Chondrocyte (in vitro differentiated cells): ENCODE measurements around the gene POU2AF3. TPM values are rescaled to one million over a fixed set of nuclear protein-coding genes. Genes with fewer than 3 reads are reported as not detected.
"Not testable (repeated sequence)": the region's sequence is repeated elsewhere in the genome, so short reads cannot be mapped to it uniquely, and the experiment has no call there.

Experiments
- DNase-seq: peaks from one replicate; pipeline ENCODE4 v3.0.0; 2021; ENCODE audit warnings: mixed read lengths, low spot score
- H3K27ac Mint-ChIP-seq: one replicate; pipeline ENCODE4 v1.8.0; 2021; ENCODE audit warnings: mild to moderate bottlenecking, moderate library complexity, mixed read lengths; ENCODE audit not compliant: unreplicated experiment
- H3K27me3 Mint-ChIP-seq: 2 replicates; pipeline ENCODE4 v1.8.0; 2021; ENCODE audit warnings: low read depth, mixed read lengths
- H3K36me3 Mint-ChIP-seq: 2 replicates; pipeline ENCODE4 v1.8.0; 2021; ENCODE audit warnings: low read depth, mixed read lengths
- H3K4me1 Mint-ChIP-seq: 2 replicates; pipeline ENCODE4 v1.8.0; 2021; ENCODE audit warnings: low read depth, mild to moderate bottlenecking, mixed read lengths
- H3K4me3 Mint-ChIP-seq: one replicate; pipeline ENCODE4 v1.8.0; 2021; ENCODE audit warnings: mild to moderate bottlenecking, moderate library complexity, mixed read lengths; ENCODE audit not compliant: unreplicated experiment
- H3K9me3 Mint-ChIP-seq: 2 replicates; pipeline ENCODE4 v1.8.0; 2021; ENCODE audit warnings: low read depth, mixed read lengths
- total RNA-seq: library from RNA; stranded (reverse); gene quantifications from 3 replicates; pipeline ENCODE4 v1.2.1, GENCODE V29; 2021
- TF ChIP-seq, protein P1 (sequence below): fragments of 200-600 bp; sonication (generic); IDR thresholded peaks from 2 replicates; pipeline ENCODE4 v1.5.0; 2021; ENCODE audit warnings: antibody characterized with exemption, mild to moderate bottlenecking, moderate library complexity

POU2AF3 gene
- total RNA-seq, 1 donor from 2014 or later, result not detected

DNA sequence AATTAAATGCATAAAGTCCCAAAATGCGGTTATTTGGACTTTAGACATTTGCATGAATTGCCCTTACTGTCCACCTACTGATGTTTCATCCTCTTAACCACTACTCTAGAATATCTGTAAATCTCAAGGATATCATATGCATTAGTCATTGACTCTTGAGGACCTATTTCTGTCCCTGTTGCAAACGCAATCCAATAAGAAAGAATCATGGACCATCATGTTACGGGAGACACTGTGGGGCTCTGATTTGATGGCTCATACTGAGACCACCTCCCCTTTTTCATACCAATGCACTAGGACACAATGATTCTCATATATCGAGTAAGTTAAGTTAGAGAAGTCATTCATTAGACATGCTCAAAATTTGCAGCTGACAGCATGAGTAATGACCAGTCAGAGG is 38.5 kb upstream of the POU2AF3 start:
- Mint-ChIP-seq H3K4me3 (no peak overlapping the region), H3K27me3 (peaks cover 28% of the 10 kb centered on the region)
- DNase-seq, result no peak

DNA sequence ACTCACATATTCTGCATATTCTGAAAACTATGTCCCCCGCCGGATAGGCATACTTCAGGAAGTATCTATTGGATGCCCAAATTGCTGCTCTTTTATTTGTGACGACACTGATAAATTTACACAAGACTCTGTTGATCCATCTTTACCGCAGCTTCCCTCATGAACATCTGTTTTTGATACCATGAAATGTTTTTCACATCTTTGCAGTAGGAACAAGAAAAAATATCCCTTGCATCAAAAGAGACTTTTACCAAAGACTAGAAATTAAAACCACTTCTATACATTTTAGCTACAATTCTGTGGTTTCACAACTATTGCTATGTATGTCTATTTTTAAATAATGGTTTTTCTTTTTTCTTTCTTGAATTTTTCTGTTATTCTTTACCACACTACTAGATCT is 37.5 kb upstream of the POU2AF3 start:
- TF ChIP-seq, protein P1, sequence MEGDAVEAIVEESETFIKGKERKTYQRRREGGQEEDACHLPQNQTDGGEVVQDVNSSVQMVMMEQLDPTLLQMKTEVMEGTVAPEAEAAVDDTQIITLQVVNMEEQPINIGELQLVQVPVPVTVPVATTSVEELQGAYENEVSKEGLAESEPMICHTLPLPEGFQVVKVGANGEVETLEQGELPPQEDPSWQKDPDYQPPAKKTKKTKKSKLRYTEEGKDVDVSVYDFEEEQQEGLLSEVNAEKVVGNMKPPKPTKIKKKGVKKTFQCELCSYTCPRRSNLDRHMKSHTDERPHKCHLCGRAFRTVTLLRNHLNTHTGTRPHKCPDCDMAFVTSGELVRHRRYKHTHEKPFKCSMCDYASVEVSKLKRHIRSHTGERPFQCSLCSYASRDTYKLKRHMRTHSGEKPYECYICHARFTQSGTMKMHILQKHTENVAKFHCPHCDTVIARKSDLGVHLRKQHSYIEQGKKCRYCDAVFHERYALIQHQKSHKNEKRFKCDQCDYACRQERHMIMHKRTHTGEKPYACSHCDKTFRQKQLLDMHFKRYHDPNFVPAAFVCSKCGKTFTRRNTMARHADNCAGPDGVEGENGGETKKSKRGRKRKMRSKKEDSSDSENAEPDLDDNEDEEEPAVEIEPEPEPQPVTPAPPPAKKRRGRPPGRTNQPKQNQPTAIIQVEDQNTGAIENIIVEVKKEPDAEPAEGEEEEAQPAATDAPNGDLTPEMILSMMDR, result no peak
- Mint-ChIP-seq H3K27ac (no peak overlapping the region), H3K4me1 (no peaks in the 10 kb centered on the region), H3K9me3 (no peaks in the 10 kb centered on the region), H3K4me3 (no peak overlapping the region), H3K36me3 (no peaks in the 10 kb centered on the region), H3K27me3 (peaks cover 20% of the 10 kb centered on the region)
- no peak for DNase-seq

More for the DNA sequence above, 38.5 kb upstream of the POU2AF3 start:
- no peaks in the 10 kb centered on the region for H3K4me1 Mint-ChIP-seq
- H3K27ac Mint-ChIP-seq, result no peak overlapping the region
- TF ChIP-seq, protein P1, result no peak
- no peaks in the 10 kb centered on the region for H3K36me3 Mint-ChIP-seq
- no peaks in the 10 kb centered on the region for H3K9me3 Mint-ChIP-seq

- TF ChIP-seq, protein P1, result no peak
- peaks cover 3% of the 10 kb centered on the region for H3K4me1 Mint-ChIP-seq
- H3K36me3 Mint-ChIP-seq, result no peaks in the 10 kb centered on the region
- H3K9me3 Mint-ChIP-seq, result no peaks in the 10 kb centered on the region
- no peak for DNase-seq
- H3K27me3 Mint-ChIP-seq, result peaks cover 18% of the 10 kb centered on the region
- H3K27ac Mint-ChIP-seq, result no peak overlapping the region
- H3K4me3 Mint-ChIP-seq, result no peak overlapping the region
Observed at GRCh38 chr11:111264646-111265045, 33.7 kb upstream of the POU2AF3 start.

GRCh38 chr11:111265421-111265820 is 32.9 kb upstream of the POU2AF3 start:
- TF ChIP-seq, protein P1, result no peak
- Mint-ChIP-seq H3K36me3 (no peaks in the 10 kb centered on the region), H3K27ac (no peak overlapping the region), H3K4me1 (peaks cover 4% of the 10 kb centered on the region), H3K9me3 (no peaks in the 10 kb centered on the region), H3K27me3 (peaks cover 16% of the 10 kb centered on the region), H3K4me3 (no peak overlapping the region)
- DNase-seq, result no peak

DNA sequence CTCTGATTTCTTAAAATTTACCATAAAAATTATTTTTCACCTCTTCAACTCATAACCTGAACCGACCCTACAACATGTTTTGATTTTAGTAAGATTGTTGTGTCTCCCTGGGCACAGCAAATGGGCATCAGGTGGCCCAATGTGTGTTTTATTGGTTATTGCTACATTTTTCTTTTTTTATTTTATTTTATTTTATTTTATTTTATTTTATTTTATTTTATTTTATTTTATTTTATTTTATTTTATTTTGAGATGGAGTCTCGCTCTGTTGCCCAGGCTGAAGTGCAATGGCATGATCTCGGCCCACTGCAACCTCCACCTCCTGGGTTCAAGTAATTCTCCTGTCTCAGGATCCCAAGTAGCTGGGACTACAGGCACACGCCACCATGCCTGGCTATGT is 30.0 kb upstream of the POU2AF3 start:
- peaks cover 13% of the 10 kb centered on the region for H3K27me3 Mint-ChIP-seq
- H3K4me3 Mint-ChIP-seq, H3K27ac Mint-ChIP-seq, H3K36me3 Mint-ChIP-seq, H3K9me3 Mint-ChIP-seq, DNase-seq, H3K4me1 Mint-ChIP-seq: not testable (repeated sequence)

- Mint-ChIP-seq H3K27ac (no peak overlapping the region), H3K9me3 (no peaks in the 10 kb centered on the region), H3K4me1 (peaks cover 4% of the 10 kb centered on the region), H3K4me3 (no peak overlapping the region), H3K27me3 (peaks cover 12% of the 10 kb centered on the region), H3K36me3 (no peaks in the 10 kb centered on the region)
- no peak for DNase-seq
- TF ChIP-seq, protein P1, result no peak
Observed at GRCh38 chr11:111269146-111269868, 29.0 kb upstream of the POU2AF3 start.
